Measurements from ENCODE around the gene TCEAL7. TPM values are rescaled to one million over a fixed set of nuclear protein-coding genes. Genes with fewer than 3 reads are reported as not detected.

Gene TCEAL7, protein sequence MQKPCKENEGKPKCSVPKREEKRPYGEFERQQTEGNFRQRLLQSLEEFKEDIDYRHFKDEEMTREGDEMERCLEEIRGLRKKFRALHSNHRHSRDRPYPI
- 45.5 and 176 TPM in 2 replicates for polyA plus RNA-seq

DNA sequence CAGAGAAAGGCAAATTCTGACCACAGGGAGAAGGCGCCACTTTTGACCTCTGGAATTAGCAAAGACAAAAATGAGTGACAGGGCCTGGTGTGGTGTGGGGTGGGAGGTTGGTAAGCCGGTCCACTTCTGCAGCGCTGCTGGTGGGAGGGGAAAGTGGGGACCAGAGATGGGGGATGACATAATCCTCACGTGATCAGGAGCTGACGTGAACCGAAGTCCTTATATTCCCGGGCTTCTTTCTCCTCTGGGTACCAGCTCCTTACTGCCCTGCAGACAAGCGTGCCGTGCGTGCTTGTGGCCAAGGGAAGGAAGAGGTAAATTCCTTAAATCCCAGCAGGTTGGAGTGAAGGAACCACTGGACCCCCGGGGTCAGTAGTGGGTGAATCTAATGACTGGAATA lies at the start of gene TCEAL7:
TSS of gene TCEAL7 (plus strand) at position 249 of the 400 bp plus-strand sequence. CDS start 1,165 bp downstream, outside the sequence.

GRCh38 chrX:103310555-103311398 lies 19.3 kb upstream of the TCEAL7 start, which contains the start of gene BEX2:
Gene BEX2 (minus strand): TSS chrX:103310990. CDS start chrX:103309976, 1,014 bp downstream.

DNA sequence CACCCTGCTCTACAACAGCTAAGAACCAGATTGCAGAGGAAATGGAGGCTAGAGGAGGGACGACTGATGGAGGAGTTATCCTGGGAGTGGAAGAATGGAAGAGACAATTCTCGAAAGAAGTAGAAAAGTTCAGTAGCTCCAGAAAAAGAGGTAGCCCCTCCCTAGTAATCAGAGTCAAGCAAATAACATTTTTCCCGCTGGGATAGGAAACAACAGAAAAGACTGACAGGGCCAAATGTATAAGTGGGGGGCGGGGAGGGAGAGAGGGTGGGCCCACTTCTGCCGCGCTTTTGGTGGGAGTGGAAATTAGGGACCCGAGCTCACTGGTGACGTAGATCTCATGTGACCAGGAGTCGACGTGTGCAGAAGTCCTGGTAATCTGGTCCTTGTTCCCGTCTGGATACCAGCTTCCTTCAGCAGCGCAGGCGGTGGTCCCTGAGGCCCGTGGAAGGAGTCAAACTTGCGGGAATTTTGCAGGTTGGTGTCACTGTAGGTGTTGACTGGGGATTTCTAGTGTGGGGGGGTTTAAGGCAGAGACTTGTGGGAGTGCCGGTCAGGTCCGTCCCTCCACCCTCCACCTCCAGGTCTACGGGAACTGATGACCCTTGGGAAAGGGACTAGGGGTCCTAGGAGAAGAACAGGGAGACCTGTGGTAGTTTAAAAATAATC lies 26.2 kb downstream of the TCEAL7 start, which contains the start of gene TCEAL9:
TSS of gene TCEAL9 (plus strand) at position 377 of the 669 bp plus-strand sequence. CDS start 1,179 bp downstream, outside the sequence.

DNA sequence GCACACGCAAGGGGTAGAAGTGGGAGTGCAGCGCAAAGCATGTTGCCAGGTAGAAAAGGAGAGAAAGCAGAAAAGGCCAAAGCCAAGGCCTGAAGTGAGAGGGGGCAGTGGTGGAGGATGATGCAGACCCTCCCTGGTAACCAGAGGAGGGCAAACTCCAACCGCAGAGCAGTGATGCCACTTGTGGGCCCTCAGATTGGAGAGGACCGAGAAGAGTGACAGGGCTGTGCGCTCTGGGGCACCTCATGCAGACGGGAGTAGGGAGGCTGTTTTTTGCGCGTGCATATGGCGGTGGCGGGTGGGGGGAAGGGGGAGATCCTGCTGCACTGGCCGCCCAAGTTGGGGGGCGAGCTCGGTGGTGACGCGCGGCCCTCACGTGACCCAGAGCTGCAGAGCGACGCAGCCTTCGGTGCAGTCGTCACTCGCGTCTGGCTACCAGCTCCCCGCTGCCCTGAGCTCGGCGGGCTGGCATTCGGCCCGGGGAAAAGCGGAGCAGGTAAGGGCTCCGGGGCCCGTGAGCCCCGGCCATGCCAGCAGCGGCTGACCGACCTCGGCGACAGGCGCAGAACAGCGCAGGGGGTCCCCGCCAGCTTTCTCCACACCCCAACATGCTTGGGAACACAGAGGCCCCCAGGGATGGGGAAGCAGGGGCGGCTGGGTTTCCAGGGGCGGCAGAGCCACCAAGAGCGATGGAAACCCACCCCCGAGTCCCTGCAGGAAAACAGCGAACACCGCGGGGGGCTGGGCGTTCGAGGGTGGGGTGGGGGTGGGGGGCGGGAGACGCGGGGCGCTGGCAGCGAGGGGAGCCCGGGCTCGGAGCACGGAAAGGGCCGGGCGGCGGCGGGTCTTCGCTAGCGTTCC lies 46.3 kb downstream of the TCEAL7 start, which contains the start of gene BEX3:
TSS of gene BEX3 (plus strand) at position 421 of the 861 bp plus-strand sequence. CDS start 984 bp downstream, outside the sequence.

Other genes with a start within 250 kb of the TCEAL7 start
- gene NXF3, start 237.1 kb upstream of the TCEAL7 start, polyA plus RNA-seq: not detected in 2 replicates
- 241 and 356 TPM in 2 replicates for gene BEX4, start 115.1 kb upstream of the TCEAL7 start, polyA plus RNA-seq
- gene TCEAL8, start 75.1 kb upstream of the TCEAL7 start, polyA plus RNA-seq: 196 and 242 TPM in 2 replicates
- gene TCEAL5, start 53.5 kb upstream of the TCEAL7 start, polyA plus RNA-seq: 8.7 and 28.3 TPM in 2 replicates
- gene BEX2, start 19.2 kb upstream of the TCEAL7 start, polyA plus RNA-seq: 398 and 432 TPM in 2 replicates
- gene TCEAL9, start 26.3 kb downstream of the TCEAL7 start, polyA plus RNA-seq: 60.7 and 77.4 TPM in 2 replicates
- 2,370 and 2,399 TPM in 2 replicates for gene BEX3, start 46.3 kb downstream of the TCEAL7 start, polyA plus RNA-seq
- gene RAB40A, start 189.2 kb downstream of the TCEAL7 start, polyA plus RNA-seq: 0.27 TPM in 1 of 2 replicates, not detected in the other